HG03558 (cell line): Measurements from ENCODE around the gene SLFNL1.

Source experiments
- ATAC-seq: cut with Tn5 transposase; IDR thresholded peaks from one replicate; pipeline ENCODE4 v1.9.1; 2021; ENCODE audit warnings: moderate number of reproducible peaks; ENCODE audit not compliant: unreplicated experiment; ENCODE audit errors: extremely low read depth

The SLFNL1 gene

GRCh38 chr1:41022424-41022823 is 899 bp upstream of the SLFNL1 start:
- ATAC-seq: no peak

GRCh38 chr1:41020654-41021053 is 871 bp downstream of the SLFNL1 start:
- no peak for ATAC-seq

- ATAC-seq: no peak
These were observed 1.4 kb downstream of the SLFNL1 start for GRCh38 chr1:41020109-41020576.

- no peak for ATAC-seq
These were observed 2.2 kb downstream of the SLFNL1 start for GRCh38 chr1:41019353-41019745.

GRCh38 chr1:41018018-41018410 is 3.5 kb downstream of the SLFNL1 start:
- no peak for ATAC-seq

DNA sequence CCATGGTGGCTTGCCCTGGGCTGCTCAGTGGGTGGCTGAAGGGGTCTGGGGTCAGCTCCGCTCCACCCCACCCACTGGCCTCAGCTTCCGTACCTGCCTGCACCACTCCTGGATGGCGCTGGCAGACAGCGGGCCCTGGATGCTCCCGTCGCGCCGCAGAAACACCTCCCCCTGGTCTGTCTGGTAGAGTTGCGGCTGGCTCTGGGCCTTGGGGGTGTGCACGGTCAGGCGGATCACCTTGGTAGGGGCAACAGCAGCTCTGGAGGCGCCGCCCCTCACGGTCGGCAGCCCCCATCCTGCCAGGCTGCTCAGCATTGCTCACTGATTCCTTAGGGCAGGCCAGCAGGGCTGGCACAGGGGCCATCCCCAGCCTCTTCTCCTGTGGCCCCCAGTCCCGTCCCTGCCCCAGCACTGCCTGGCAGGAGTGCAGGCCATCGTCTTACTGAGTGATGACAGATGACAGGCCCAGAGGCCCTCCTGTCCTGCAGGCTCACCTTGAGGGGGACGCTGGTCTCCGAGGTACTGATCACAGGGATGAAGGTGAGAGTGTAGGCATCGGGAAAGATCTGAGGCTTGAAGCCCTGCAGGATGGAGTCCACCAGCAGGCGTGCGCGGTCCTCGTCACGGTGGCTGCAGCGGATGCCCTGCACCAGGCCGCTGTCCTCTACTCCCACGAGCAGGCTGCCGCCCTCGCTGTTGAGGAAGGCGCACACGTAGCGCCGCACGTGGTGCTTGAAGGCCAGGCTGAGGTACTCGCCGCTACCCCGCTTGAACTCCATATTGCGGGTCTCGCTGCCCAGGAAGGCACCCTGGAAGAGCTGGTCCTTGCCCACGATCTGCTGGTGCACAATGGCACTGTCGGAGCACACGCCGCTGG is 4.1 kb downstream of the SLFNL1 start:
- no peak for ATAC-seq

- ATAC-seq: no peak
These were observed 5.5 kb downstream of the SLFNL1 start for GRCh38 chr1:41015897-41016470.

DNA sequence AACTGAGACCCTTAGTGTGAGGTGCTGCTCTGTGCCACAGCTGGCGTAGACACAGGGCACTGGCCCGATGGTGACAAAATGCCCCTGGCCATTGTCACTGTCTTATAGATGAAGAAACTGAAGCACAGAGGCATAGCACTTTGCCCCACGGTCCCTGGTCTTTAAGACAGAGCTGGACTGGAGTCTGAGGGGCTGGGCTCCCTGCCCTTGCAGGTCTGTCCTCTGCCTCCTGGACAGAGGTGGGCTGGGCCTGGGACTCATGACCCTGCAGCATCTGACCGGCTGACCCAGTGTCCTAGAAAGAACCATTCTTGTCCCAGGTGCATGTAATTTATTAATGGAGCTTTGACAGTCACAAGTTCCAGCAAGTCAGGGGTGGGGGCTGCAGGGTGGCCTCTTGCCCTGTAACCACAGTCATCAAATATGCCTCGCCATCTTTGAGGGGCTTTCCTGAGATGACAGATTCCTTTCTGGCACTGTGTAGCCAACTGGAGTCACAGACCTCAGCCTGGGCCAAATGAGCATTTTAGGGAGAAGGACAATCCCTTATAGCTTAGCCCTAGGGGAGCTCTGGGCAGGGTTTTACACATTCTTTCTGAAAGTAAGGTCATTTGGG is 6.1 kb downstream of the SLFNL1 start:
- ATAC-seq: no peak

DNA sequence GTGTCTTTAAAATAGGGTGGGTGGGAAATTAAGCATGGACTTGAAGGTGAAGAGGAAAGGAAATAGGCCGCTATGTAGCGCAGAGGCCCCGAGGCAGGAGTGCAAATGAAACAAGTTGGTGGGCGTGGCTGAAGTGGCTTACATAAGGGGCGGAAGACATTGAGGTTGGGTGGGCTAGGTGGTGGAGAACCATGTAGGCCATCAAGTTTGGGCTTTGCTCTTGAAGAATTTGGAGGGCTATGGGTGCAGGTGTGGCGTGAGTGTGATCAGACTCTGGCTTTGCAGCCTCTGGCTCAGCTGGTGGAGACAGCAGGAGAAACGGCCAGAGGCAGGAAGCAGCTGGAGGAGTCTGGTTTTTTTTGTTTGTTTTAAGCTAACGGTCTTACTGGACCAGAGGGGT is 6.7 kb downstream of the SLFNL1 start:
- ATAC-seq: no peak

DNA sequence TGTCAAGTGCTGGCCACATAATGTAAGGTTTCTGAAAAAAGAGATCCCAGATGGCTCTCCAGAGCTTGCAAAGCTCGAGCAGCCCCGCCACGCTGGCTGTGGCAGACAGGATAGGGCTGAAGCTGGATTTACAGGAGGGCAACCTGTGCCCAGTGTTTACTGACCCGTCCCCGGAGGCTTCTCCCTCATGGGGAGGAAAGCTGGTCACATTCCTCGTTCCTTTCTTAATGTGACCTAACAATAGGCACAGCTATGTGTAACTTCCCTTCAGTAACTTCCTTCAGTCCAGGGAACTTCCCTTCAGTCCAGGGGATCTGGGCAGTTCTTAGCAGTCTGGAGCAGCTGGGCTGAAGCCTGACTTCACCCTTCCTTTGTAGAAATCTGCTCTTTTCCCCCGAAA is 7.7 kb downstream of the SLFNL1 start:
- ATAC-seq: no peak

- ATAC-seq: no peak
These were observed 8.5 kb downstream of the SLFNL1 start for GRCh38 chr1:41013024-41013423.

DNA sequence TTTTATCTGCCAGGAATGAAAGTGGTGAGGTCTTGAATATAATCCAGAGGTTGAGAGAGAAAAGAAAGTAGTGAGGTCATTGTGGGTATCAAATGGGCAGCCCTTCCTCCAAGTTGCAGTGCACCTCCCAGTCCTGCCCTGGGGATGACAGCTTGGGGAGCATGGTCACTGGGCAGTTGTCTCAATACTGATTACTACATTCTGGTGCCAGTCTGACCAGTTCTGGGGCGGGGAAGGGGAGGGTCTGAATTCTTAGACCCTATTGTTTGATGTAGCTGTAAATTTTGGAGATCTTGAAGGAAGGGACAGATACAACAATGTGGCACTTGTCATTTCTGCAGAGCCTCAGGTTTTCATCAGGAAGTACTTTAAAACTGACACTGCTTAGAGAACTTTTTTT is 11.2 kb downstream of the SLFNL1 start:
- ATAC-seq: no peak

- no peak for ATAC-seq
These were observed 12.1 kb downstream of the SLFNL1 start for GRCh38 chr1:41009466-41009865.

DNA sequence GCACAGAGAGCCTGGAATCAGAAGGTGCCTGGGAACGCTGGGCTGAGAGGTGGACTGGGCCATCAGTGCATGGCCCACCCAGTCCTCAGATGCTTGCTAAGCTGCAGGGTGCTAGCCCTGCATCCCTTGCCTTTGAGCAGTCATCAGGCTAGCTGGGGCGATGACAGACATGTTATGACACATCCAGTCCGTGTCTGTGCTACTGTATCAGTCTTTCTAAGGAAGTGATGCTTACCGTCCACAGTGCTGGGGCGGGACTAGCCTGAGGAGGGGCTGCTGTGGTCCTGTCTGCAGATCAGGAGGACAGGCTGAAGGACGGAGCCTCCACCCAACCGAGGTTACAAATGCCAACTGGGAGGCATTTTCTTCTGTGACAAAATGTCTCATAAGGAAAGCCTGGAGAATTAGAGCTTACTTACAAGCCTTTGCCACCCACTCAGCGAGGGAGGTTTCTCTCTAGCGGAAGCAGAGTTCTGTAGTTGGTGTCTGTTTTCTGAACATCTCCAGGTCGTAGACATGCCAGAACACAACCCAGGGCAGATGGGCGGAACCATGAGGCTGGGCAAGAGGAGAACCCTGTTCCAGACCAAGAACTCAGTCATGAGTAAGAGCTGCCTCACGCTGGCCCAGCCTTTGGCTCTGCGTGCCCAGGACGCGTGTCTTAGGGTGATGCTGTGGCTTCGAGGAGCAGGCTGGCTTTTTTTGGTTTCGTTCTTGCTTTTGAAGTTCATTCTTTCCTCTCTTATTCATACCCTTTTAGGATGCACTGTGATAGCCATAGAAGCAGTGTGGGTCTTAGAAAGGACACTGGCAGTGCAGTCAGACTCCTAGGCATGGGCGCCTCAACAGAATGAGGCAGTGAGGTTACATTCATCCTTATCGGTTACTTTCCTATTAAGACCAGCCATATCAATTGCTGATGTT is 14.3 kb downstream of the SLFNL1 start:
- no peak for ATAC-seq

GRCh38 chr1:41005876-41006275 is 15.6 kb downstream of the SLFNL1 start:
- no peak for ATAC-seq

- peak; percentile 90 for ATAC-seq
These were observed 17.8 kb downstream of the SLFNL1 start for GRCh38 chr1:41003640-41004220.

- no peak for ATAC-seq
These were observed 18.3 kb downstream of the SLFNL1 start for GRCh38 chr1:41003127-41003639.

DNA sequence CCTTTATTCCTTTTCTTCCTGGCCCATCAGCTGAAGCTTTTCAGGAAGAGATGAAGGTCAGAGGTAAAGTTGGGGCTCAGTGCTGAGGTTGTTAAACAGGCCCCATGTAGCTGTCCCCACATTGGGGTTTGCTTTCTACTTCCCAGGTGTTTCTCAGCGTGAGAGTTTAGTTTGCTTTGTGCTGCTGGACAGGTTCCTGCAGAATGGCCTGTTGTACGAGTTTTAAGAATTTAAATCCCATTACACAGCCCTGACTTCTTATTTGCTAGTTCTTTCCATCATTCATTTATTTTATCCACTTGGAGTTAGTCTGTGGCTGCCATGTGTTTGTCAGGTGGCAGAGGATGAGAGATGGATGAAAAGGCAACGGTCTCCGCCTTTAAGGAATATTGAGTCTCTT is 22.9 kb downstream of the SLFNL1 start:
- no peak for ATAC-seq

DNA sequence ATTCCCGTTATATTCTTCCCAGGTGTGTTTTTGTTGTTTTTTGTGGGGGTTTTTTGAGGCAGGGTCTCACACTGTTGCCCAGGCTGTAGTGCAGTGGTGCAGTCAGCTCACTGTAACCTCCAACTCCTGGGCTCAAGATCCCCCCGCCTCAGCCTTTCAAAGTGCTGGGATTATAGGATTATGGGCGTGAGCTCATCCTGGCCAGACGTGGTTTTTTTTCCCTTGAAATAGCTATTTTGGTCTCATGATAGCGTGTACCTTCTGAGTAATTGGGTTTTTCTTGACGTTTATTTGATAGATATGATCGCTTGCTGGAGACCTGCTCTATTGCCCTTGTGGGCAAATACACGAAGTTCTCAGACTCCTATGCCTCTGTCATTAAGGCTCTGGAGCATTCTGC is 24.4 kb downstream of the SLFNL1 start:
- ATAC-seq: no peak

DNA sequence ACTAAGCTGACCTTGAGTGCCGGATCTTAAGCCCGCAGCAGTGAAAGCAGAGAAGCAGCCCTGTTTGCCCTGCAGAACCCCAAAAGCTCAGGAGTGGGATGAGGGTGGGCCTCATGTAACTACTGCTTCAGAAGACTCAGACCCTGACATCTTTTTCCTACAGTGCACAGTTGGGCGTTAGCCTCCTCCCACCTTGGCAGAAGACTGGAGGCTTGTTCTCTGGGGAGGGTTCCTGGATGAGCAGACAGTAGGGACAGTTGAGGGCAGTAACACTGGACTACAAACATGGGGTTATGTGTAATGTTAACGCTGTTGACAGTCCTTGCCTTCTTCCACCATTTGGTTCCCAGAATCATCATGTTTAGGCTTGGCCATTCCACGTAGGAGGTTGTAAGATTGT is 32.5 kb downstream of the SLFNL1 start:
- no peak for ATAC-seq
